SKM-1 (cell line): ENCODE measurements around the gene TARS3.

ENCODE experiments used
- DNase-seq: peaks from one replicate; lab custom pipeline; 2025; ENCODE audit not compliant: unreplicated experiment; lab: John Stamatoyannopoulos, UW

TARS3 gene

GRCh38 chr15:101625184-101625583 is 99.1 kb downstream of the TARS3 start:
- peak; percentile 29 for DNase-seq

GRCh38 chr15:101623367-101624304 is 100.6 kb downstream of the TARS3 start:
- DNase-seq, result no peak

GRCh38 chr15:101621961-101622360 is 102.3 kb downstream of the TARS3 start:
- DNase-seq, result no peak

GRCh38 chr15:101620671-101621070 is 103.6 kb downstream of the TARS3 start:
- no peak for DNase-seq

- DNase-seq, result no peak
Observed at GRCh38 chr15:101619615-101619865, 104.7 kb downstream of the TARS3 start.

DNA sequence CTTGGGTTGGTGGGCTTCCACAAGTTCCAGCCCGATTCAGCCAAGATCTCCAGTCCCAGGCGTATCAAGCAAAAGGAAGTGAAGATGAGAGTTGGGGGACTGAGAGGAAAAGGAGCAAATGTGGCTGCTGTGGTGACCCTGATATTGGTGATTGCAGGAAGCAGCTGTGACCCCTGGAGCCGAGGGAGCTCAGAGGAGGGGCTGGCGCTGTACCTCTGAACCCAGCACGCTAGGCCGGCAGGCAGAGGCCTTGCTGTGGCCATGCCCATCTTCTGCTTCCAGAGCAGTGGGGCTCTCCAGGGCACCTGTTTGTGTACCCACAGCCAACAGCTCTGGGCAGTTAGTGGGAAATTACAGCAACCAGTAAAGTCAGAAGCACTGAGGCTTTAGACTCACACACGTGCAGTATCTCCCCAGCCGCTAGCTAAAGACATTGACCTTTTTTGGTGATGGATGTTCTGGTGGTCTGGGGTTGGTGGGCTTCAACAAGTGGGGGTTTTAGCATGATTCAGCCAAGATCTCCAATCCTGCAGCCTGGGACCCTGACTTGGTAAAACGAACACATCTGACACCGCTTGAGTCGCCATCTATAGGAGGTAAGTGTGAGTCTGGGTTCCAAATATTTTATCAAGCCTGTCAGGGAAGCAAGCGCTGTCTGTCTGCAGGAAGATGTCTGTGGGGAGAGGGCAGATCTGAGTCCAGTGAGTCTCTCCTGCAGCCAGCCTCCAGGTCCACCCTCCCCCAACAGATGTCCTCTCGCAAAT is 105.2 kb downstream of the TARS3 start:
- no peak for DNase-seq

DNA sequence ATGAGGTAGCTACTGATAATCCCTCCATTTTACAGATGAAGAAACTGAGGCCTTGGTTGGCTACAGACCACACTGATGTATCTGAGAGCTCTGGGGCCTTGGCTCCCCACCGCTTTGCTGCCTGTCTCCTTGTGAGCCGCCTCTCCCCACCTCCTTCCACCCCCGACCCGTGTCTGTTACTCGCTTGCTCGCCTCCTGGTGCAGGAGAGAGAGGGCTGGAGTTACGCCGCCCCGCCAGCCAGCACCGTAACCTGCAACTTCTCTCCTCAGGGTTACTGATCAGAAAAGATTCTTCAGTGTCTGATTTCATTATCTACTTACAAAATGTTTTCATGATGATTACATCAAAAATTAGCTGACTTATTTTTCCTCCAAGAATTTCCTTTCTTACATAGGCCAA is 106.2 kb downstream of the TARS3 start:
- no peak for DNase-seq

- no peak for DNase-seq
Observed at GRCh38 chr15:101617390-101617965, 106.8 kb downstream of the TARS3 start.

DNA sequence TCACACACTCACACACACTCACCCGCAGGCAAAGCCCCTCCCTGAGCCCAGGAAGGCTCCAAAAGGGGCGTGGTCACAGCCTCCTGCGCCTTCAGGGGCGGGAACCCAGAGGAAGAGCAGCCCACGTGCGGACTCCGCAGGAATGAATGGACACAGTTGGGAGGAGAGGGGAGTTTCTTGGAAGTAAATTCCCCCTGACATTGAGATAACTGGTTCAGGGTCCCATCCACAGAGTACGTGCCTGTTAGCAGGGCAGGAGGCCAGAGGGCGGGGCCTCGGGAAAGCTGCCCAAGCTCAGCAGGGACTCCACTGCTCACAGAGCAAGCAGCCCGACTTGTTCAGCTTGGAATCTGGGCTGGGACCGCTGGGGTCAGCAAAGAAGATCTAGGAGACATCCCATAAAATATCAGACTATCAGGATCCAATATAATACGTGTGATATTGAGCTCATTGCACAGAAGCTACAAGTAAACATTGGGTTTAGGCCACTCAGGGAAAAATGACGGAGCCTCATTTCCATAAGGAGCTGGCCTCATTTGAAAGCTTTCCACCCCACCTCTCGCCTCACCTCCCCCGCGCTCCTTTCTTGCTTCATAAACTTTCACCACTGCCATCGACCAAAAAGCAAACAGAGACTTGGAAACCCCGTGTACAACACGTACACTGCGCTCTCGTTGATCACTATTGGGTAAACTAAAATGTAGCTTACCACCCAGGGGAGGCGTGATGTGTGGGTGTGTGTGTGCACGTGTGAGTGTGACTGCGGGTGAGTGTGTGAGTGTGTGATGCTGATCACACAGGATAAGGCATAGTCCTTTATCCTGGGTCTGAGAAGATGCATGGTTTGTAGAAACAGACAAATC is 108.1 kb downstream of the TARS3 start:
- no peak for DNase-seq

GRCh38 chr15:101615414-101615985 is 108.8 kb downstream of the TARS3 start:
- no peak for DNase-seq

DNA sequence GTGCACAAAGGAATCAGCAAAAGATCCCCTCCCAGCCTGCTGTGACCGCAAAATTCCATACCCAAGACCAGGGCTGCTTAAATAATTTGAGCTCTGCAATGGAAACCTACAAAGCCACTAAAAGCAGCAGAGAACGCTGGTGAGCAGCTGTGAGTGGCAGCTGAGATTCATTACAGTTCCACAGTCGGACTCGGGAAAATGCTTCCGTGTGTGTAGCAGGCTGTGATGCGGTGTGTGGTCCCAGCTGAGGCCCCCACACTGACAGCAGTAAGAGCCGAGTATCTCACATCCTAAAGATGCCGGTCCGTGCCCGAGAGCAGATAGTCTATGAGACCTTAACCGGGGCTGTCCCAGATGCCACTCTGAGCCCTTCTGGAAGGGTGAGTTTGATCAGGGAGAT is 109.5 kb downstream of the TARS3 start:
- no peak for DNase-seq

DNA sequence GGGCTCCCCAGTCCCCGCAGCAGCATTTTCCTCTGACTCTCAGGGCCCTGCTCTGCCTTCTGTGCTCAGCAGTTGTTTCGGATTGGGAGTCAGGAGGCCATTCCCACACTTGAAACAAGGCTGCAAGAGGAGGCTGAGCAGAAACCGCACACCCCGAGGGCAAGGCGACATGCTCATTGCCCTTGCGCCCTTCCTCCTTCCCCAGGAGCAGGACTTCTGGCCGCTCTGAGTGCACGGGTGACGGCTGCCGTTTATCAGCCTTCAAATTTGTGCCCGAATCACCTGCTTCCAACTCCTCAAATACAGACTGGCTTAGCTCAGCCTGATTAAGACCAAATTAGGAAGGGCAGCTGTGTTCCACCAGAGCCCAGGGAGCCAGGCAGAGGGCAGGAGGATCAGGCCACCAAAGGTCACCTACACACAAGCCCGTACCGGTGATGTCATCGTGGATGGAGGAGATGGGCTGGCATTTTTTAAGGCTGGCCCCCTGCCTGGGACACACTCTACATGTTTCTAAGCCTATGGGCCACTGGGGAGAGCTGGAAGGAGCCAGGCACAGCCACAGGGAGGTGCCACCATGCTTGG is 110.2 kb downstream of the TARS3 start:
- no peak for DNase-seq

DNA sequence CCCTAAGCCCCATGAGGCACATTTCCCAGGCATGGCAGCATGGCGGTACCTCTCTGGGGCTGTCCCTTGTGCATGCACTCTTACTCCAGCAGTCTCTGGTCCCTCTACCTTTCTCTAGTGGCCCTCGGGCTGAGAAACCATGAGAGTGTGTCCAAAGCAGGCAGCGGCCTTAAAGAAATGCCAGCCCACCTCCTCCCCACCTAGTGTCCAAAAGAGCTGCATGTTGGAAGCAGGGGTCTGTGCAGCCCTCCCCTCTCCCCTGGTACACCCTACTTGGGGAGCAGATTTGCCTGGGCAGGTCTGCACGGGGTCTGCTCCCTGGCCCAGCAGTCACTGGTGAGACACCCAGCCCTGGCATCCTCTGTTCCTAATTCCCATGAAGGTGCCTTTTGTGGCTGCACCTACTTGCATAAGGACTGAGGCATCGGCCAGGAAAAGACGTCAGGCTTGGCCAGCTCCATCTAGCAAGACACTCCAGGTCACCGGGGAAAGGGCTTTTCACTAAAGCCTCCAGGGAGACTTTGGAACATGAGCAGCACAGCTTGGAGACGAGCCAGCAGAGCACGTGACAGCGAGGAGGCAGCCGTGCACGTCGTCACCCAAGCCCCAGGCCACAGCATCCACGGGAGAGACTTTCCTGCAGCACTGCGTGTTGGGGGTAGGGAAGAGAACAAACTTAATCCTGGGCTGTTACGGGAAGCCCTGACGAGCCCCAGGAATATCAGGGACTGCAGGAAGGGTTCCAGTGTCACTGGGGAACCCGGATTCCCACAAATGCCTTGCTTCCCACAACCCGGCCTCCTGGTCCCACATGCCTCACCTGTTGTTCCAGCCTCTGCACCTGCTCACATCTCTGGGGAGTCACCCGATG is 110.9 kb downstream of the TARS3 start:
- DNase-seq, result no peak

DNA sequence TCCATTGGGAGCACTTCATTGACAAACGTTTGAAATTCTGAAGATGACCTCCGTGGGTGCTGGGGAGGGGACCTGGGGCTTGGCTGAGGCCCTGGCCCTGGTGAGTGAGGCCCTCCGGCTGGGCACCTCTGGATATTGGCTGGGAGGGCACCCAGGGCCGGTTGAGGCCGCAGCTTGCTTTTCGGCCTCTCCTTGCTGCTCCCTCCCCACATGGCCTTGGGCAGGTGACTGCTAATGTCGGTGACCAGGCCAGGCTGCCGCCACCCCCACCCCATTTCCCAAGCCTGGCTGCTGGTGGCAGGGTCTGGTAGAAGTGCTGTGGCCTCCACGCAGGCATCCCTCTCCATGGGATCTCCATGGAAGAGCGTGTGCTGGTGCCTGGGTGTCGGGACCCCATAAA is 111.6 kb downstream of the TARS3 start:
- no peak for DNase-seq

GRCh38 chr15:101611580-101612299 is 112.5 kb downstream of the TARS3 start:
- no peak for DNase-seq

- no peak for DNase-seq
Observed at GRCh38 chr15:101611007-101611406, 113.3 kb downstream of the TARS3 start.

GRCh38 chr15:101610611-101611000 is 113.7 kb downstream of the TARS3 start:
- DNase-seq, result no peak

- no peak for DNase-seq
Observed at GRCh38 chr15:101609742-101610610, 114.3 kb downstream of the TARS3 start.
